Lower leg skin (tissue), 3 donors: ENCODE data around the gene CKS1B.

ENCODE experiments used
- CTCF ChIP-seq, 3 donors: fragments of 450-650 bp; IDR thresholded peaks; one replicate each; pipeline ENCODE4 v1.5.1; 2016; ENCODE audit warnings: antibody characterized with exemption in 3 of 3, mild to moderate bottlenecking in 3 of 3, moderate library complexity in 2 of 3
- POLR2A ChIP-seq, 2 donors: fragments of 450-650 bp; IDR thresholded peaks; one replicate each; pipeline ENCODE4 v1.6.1; 2016 to 2017; ENCODE audit warnings: antibody characterized with exemption in 2 of 2, mild to moderate bottlenecking in 1 of 2, moderate library complexity in 1 of 2

DNA sequence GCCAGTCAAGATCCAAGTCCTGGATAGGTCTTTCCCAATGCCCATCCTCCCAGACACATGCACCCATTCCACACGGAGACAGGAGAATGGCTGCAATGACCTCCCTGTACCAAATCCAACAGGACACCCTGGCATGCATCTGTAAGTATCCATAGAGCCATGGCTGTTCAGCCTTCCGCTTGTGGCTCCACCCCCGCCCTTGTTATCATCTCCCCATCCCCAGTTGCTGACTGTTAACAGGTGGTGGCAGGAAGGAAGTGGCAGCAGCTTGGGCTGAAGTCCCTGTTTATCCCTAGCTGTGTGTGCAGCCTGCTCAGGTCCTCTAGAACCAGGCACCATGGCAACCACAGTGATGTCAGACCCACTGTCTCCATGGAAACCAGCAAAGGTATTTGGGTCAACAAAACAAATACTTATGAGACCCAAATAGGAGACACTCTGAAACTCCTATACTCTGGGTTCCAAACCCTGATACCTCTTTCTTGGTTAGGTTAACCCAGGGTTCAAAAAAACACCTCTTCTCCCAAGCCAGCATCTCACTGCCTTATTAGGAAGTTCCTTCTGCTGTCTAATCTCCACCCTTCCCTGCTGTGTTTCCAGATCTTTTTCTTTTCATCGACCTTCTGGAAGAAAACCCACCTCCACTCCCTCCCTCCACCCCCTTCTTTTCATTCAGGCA, 19.3 kb upstream of the CKS1B start:
- no peak for TF ChIP-seq CTCF (IDR thresholded peaks at IDR 0.05)
- TF ChIP-seq POLR2A (IDR thresholded peaks at IDR 0.05), result no peak
